Activated naive CD4-positive, alpha-beta T cell treated with anti-CD3 and anti-CD28 coated beads, Interleukin-2, amount 50 U/mL, for 72 hours (primary cell): ENCODE results near the gene UVRAG. TPM values are rescaled to one million over a fixed set of nuclear protein-coding genes. Genes with fewer than 3 reads are reported as not detected.

ENCODE experiments used
- ATAC-seq, 2 donors: fragments of 150-1000 bp; cut with Tn5 transposase; 2 replicates each; pipeline ENCODE4 v1.10.0; 2021; ENCODE audit warnings: mild to moderate bottlenecking in 2 of 2, moderate library complexity in 2 of 2
- DNase-seq, 2 donors: peaks; one replicate each; pipeline ENCODE4 v3.0.0; 2021 to 2022; ENCODE audit warnings: low spot score in 2 of 2
- H3K27ac Mint-ChIP-seq, 2 donors: one replicate each; pipeline ENCODE4 v1.8.0; 2022; ENCODE audit warnings: mild to moderate bottlenecking in 2 of 2, mixed read lengths in 2 of 2
- H3K36me3 Mint-ChIP-seq, 2 donors: one replicate each; pipeline ENCODE4 v1.8.0; 2022; ENCODE audit warnings: mixed read lengths in 2 of 2
- H3K9me3 Mint-ChIP-seq, 2 donors: one replicate each; pipeline ENCODE4 v1.8.0; 2022; ENCODE audit warnings: mixed read lengths in 2 of 2
- total RNA-seq, 2 donors: library from RNA; stranded (reverse); gene quantifications; one replicate each; pipeline ENCODE4 v1.2.3, GENCODE V29; 2022

UVRAG gene
- total RNA-seq, 2 donors from 2014 or later: 19.9 to 22.4 TPM

DNA sequence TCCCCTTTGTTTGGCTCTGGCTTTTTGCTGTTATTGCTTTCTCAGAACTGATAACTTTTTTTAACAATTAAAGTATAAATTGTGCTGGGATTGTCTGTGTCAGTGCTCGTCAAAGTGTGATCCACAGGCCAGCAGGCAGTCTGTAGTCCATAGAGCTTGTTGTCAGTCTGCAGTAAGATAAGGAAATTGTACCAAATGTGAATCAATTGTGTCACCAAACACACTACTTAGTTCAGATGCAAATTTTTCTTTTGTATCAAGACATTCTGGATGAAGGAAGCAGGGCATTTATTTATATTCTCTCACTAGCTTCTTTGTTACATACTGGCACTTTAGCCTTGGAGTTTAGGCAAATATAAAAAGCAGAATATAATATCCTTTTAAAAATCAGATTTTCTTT, 270.3 kb downstream of the UVRAG start:
- DNase-seq (no peak), ATAC-seq (no peak)
- peaks cover 4 to 9% of the 10 kb centered on the region in 2 donors for H3K9me3 Mint-ChIP-seq
- no peak overlapping the region for H3K27ac Mint-ChIP-seq
- peaks cover 10 to 14% of the 10 kb centered on the region in 2 donors for H3K36me3 Mint-ChIP-seq

DNA sequence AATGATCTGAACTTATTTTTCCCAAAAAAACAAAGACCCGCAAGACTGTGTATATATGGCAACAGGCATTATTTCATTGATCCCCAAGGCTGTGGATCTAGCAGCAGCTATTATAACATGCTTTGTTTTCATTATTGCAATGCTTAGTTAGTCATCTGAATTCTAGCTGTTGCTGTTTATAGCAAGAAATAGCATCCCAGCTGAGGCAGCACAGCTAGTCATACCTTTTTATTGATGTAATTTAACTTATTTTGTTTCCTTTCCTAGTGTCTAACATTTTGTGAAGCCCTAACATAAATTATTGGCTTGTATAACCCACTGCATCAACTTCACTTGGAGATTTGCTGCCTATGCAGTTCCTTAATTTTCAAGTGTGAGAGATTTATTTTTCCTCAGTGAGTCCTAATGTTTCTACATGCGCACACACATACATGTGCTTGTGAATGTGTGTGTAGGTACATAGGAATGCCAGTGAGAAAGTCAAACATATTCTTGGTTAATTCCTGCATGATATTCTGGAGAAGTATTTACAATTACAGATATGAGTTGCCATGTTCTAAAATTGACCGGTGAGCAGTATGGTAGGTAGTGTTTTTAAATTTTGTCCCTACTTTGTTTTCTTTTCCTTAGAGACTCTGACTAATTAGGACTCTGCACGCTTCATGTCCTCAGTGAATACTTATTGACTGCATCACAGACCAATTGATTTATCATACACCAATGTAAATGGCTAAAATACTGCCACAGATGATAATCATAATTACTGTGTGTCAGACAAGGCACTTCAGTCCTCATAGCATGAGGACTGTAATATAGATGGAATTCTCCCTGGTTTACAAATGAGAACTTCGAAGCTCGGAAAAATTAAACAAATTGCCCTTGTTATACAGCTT, 272.0 kb downstream of the UVRAG start:
- ATAC-seq (no peak), DNase-seq (no peak)
- Mint-ChIP-seq H3K36me3 (peaks cover 19 to 30% of the 10 kb centered on the region in 2 donors), H3K9me3 (peaks cover 8 to 10% of the 10 kb centered on the region in 2 donors), H3K27ac (no peak overlapping the region)

DNA sequence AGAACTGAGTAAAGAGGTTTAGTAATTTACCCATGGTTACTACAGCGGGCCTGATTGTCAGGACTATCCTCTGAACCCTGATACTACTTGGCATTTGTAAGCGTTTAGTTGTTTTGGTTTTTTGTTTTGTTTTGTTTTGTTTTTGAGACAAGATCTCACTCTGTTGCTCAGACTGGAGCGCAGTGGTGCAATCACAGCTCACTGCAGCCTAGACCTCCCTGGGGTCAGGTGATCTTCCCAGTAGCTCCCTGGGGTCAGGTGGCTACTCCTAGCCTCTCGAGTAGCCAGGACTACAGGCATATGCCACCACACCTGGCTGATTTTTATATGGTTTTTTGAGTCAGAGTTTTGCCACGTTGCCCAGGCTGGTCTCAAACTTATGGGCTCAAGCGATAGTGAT, 272.7 kb downstream of the UVRAG start:
- DNase-seq (no peak), ATAC-seq (no peak)
- no peak overlapping the region for H3K27ac Mint-ChIP-seq
- peaks cover 8 to 10% of the 10 kb centered on the region in 2 donors for H3K9me3 Mint-ChIP-seq
- H3K36me3 Mint-ChIP-seq: peaks cover 19 to 32% of the 10 kb centered on the region in 2 donors

DNA sequence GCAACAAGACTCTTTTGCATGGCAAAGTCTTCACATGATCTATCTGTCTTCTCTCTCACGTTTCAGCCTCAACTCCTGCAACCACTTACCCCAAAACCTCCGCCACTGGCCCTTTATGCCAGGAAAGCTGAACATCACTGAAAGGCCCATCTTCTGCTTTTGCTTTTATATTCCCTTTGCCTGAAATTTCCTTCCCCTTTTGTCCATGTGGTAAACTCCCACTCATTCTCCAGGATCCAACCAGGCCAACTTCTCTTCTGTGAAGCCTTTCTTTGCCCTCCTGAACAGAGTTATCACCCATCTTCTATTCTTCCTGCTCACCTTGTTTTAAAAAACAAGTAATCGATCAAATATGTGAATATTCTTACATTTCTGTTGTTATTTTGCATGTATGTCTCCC, 273.5 kb downstream of the UVRAG start:
- peaks cover 8 to 10% of the 10 kb centered on the region in 2 donors for H3K9me3 Mint-ChIP-seq

DNA sequence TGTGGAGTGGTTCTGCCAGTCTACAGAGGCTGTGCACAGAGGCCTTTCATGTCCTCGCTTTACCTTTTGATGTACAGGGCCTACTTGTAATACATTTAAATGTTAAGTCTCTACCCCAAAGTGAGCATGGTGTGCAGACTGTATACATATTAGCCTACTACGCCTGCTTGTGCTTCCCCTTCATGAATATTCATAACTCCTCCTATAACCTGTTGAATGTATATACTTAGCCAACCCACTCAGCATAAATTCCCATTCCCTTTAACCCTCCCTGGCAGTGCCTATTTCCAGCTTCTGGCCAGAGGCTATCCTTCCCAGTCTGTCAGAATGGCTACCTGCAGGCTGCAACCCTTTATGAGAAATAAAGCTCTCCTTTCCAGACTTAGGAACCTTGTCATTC, 275.2 kb downstream of the UVRAG start:
- Mint-ChIP-seq H3K27ac (no peak overlapping the region), H3K9me3 (peaks cover 8 to 10% of the 10 kb centered on the region in 2 donors)
- no peak for DNase-seq

More for the DNA sequence above, 273.5 kb downstream of the UVRAG start:
- ATAC-seq: no peak
- H3K27ac Mint-ChIP-seq: no peak overlapping the region
- H3K36me3 Mint-ChIP-seq: peaks cover 19 to 32% of the 10 kb centered on the region in 2 donors
- DNase-seq: no peak

DNA sequence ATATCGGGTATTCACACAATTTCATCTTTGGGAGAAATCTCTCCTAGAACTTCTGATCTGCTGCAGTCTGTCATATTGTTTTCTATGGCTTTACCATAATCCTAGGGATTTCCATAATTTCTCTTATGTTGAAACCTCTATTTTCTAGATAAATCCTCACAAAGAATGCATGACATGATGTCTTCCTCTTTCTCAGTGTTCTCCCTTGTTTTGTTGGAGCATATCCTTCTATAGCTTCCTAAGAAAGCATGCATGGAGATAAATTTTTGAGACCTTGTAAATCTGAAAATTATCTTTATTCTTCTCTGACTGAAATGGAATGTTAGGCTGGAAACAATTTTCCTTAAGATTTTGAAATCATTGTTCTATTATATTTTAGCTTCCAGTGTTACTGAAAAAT, 275.8 kb downstream of the UVRAG start:
- DNase-seq: no peak
- Mint-ChIP-seq H3K36me3 (peaks cover 19 to 32% of the 10 kb centered on the region in 2 donors), H3K9me3 (peaks cover 8 to 10% of the 10 kb centered on the region in 2 donors), H3K27ac (no peak overlapping the region)
- ATAC-seq: no peak

More for the DNA sequence above, 275.2 kb downstream of the UVRAG start:
- no peak for ATAC-seq
- peaks cover 19 to 32% of the 10 kb centered on the region in 2 donors for H3K36me3 Mint-ChIP-seq

DNA sequence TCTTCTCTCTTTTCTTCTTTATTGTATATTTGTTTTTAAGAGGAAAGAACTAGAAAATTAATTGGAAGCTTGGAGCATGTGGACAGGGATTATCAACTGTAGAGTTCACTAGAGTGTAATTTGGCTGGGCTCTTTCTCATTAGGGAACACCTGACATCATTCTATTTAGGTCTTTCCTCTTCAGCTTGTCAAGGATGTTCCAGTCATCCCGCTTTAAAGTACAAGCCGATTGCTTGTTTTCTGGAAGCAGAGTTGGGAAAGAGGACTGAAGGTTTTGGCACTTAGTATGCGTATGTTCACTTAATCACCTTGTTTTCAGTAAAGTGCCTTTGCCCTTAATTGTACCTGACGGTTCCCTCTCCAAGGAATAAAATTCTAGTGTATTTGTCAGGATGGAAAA, 279.7 kb downstream of the UVRAG start:
- ATAC-seq: no peak
- DNase-seq: no peak
- H3K36me3 Mint-ChIP-seq: peaks cover 11 to 24% of the 10 kb centered on the region in 2 donors
- peaks cover 4 to 6% of the 10 kb centered on the region in 2 donors for H3K9me3 Mint-ChIP-seq
- H3K27ac Mint-ChIP-seq: no peak overlapping the region

DNA sequence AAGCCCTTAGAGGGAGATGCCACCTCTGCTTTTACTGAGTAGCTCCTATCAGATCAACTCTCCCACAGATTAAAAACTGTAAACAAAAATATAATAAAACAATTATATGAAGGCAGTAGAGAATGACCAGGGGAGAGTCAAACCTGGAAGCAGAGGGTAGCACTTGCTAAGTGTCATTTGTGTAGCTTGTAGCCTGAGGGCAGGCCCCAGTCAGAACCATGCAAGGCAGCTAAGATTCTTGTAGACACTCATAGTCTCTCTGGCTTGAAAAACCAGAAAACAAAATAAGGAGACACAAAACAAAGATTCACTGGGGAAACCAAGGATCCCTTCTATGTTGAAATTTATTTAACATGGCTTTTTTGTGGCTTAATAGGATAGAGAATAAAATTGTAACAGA, 280.9 kb downstream of the UVRAG start:
- peaks cover 3 to 12% of the 10 kb centered on the region in 2 donors for H3K36me3 Mint-ChIP-seq
- no peak overlapping the region for H3K27ac Mint-ChIP-seq
- peaks cover 0 to 4% of the 10 kb centered on the region in 2 donors for H3K9me3 Mint-ChIP-seq
- DNase-seq (no peak), ATAC-seq (no peak)

DNA sequence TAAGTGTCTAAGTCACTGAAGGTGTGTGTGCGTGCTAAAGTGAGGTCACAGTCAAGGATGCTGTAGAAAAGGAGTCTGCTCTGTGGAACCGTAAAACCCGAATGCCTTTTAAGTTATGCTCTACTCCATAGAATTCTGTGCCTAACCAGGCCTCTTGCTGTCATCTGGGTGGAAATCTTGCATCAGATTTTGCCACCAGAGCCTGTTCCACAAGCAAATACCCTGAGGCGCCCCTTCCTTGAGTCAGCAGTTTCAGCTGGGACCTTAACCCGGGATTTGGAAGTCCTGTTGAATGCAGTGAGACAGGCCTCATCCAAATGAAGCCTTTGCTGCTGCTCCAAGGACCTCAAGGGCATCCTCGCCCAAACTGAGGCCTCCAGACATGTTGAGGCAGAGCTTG, 281.5 kb downstream of the UVRAG start:
- peaks cover 0 to 5% of the 10 kb centered on the region in 2 donors for H3K36me3 Mint-ChIP-seq
- H3K27ac Mint-ChIP-seq: no peak overlapping the region
- DNase-seq: no peak
- no peak for ATAC-seq
- H3K9me3 Mint-ChIP-seq: peaks cover 0 to under 1% of the 10 kb centered on the region in 2 donors

DNA sequence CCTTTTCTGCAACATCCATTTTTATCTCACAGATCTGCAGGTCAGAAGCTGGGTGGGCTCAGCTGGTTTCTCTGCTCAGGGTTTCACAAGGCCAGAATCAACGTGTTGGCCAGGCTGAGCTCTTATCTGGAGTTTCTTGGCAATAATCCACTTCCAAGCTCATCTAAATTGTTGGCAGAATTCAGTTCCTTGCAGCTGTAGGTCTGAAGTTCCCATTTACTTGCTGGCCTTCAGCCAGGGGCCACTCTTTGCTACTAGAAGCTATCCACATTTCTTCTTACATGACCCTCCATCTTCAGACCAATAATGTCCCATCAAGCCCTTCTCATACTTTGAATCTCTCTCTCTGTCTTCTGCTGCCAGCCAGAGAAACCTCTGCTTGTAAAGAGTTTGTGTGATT, 287.8 kb downstream of the UVRAG start:
- Mint-ChIP-seq H3K27ac (no peak overlapping the region), H3K36me3 (no peaks in the 10 kb centered on the region), H3K9me3 (no peaks in the 10 kb centered on the region)
- no peak for ATAC-seq
- DNase-seq: no peak

DNA sequence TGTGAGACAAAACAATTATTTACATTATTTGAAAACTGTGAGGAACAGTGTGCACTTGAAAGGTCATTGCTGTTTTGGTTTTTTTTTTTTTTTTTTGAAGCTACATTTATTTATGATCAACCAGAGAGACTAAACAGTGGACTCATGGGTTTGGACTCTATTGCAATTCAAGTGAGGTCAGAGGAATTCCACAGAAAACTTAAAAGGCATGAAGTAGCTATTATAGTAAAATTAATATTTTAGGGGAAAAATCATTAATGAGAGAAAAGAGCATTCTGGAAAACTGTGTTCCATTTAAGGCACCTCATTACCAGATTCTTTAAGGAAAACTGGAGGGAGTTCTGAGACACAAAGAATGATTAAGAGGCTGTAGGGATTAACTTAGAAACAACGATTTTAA, 288.4 kb downstream of the UVRAG start:
- no peaks in the 10 kb centered on the region for H3K9me3 Mint-ChIP-seq
- no peaks in the 10 kb centered on the region for H3K36me3 Mint-ChIP-seq
- no peak overlapping the region for H3K27ac Mint-ChIP-seq
- ATAC-seq: no peak
- no peak for DNase-seq

DNA sequence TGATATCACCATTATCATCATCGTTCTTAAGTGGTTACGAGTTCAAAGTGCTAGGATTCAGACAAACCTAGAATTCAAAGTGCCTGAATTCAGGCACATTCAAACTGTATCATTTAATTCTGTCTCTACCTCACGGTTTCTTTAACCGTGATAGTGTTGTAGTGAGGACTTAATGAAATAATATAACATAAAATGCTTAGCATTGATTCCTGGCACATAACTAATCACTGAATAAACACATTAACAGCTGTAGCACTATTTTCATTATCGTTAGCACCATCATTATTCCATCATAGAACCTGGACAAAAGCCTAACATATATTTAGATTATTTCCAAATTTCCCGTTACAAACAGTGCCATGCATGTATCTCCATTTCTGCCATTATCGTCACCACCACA, 289.3 kb downstream of the UVRAG start:
- no peak for DNase-seq
- H3K27ac Mint-ChIP-seq: no peak overlapping the region

DNA sequence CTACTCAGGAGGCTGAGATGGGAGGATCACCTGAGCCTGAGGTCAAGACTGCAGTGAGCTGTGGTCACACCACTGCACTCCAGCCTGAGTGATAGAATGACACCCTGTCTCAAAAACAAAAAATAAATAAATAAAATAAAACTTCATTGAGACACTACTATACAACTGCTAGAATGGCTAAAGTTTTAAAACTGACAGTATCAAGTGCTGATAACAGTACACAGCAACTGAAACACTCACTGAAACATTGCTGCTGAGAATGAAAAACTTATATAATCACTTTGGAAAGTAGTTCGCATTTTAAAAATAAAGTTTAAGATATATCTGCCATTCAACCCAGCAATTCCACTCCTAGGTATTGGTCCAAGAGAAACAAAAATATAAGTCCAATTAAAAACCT, 290.6 kb downstream of the UVRAG start:
- Mint-ChIP-seq H3K9me3 (no peaks in the 10 kb centered on the region), H3K36me3 (no peaks in the 10 kb centered on the region), H3K27ac (no peak overlapping the region)
- ATAC-seq (no peak), DNase-seq (no peak)

More for the DNA sequence above, 289.3 kb downstream of the UVRAG start:
- H3K36me3 Mint-ChIP-seq: no peaks in the 10 kb centered on the region
- no peak for ATAC-seq
- H3K9me3 Mint-ChIP-seq: no peaks in the 10 kb centered on the region

DNA sequence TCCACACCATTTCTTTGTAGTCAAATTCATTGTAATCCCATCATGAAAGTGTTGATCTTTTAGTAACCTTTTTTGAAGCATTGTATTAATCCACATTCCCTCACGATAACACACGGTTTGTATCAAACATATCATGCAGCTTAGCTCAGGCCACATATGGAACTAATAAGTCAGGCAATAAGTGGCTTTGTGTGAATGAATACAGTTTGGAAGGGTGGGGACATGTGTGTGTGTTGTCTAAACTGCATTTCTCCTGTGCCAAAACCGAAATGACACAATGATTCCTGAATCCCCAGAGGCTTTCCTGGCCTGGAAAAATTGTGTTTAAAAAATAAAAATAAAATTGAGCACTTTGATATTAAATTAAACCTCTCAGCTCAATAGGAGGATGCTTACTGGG, 293.0 kb downstream of the UVRAG start:
- H3K27ac Mint-ChIP-seq: no peak overlapping the region
- H3K36me3 Mint-ChIP-seq: no peaks in the 10 kb centered on the region
- H3K9me3 Mint-ChIP-seq: no peaks in the 10 kb centered on the region
- DNase-seq (no peak), ATAC-seq (no peak)

DNA sequence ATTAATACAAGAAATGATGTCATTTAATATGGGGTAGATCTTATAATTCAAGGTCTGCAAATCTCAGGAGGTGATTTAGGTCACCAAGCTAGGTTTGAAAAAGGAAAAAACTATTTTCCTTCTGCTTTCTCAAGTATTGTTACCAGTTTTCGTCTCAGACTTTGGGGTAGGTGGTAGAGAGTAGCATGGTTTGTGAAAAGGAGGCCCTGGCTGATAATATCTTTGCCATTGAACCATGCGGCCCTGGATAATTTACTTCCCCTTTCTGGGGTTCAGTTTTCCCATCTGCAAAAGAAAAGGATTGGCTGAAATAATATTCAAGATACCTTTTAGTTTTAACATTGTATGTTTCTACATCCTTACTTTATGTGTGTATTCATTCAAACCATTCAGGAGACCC, 299.2 kb downstream of the UVRAG start:
- no peaks in the 10 kb centered on the region for H3K9me3 Mint-ChIP-seq
- DNase-seq: no peak
- no peak for ATAC-seq
- H3K36me3 Mint-ChIP-seq: peaks cover 0 to 4% of the 10 kb centered on the region in 2 donors
- no peak overlapping the region for H3K27ac Mint-ChIP-seq

DNA sequence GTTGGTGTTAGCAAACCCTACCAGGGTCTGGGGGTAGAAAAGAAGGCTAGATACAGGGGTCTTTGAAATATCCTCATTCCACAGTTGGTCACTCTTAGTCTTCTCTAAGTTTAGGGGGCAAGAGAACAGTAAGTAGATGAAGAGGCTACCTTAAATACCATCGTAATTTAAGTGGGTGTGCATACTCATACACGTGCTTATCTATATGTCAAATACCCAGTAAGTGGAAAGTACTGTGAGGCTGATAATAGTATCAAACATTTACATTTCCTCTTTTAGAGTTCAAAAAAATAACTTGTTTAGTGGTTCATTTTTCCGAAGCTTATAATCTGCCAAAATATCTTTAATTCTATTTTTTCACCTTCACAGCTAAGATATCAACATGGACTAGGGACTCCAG, 300.5 kb downstream of the UVRAG start:
- no peak for DNase-seq
- Mint-ChIP-seq H3K27ac (no peak overlapping the region), H3K9me3 (no peaks in the 10 kb centered on the region), H3K36me3 (peaks cover 0 to 4% of the 10 kb centered on the region in 2 donors)
- ATAC-seq: no peak

DNA sequence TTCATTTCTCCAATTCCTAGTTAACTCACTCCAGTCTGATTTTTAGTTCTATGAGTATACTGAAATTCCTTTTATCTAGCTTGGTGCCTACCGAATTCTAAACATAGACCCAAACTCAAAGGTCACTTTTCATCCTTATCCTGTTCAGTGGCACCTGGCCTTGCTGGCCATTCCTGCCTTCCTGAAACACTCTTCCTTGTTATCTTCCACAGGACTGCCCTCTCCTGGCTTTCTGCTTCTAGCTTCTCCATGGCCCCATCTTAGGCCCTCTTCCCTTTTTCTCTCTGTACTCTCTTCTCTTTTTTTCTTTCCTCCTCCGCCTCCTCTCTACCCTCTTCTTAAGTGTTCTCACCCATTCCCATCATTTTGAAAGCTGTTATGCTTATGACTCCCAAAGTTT, 304.0 kb downstream of the UVRAG start:
- H3K9me3 Mint-ChIP-seq: no peaks in the 10 kb centered on the region
- ATAC-seq (no peak), DNase-seq (no peak)
- H3K27ac Mint-ChIP-seq: no peak overlapping the region
- H3K36me3 Mint-ChIP-seq: peaks cover 0 to 4% of the 10 kb centered on the region in 2 donors

DNA sequence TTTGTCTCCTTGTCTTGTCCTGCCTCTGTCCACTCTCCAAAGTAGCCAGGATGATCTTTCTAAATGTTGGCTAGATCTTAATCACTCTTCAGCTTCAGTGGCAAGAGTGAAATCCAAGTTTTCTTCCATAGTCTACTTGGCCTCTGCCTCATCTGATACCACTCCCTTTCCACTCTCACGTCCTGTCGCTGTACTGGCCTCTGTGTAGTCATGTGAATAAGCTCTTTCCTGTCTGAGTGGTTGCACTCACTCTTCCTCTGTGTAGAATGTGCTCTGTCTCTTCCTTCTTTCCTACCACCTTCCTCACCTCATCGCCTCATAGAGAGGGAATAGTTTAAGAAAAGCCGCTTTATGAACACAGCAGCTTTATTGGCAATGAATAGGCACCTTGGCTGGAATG, 304.8 kb downstream of the UVRAG start:
- H3K27ac Mint-ChIP-seq: no peak overlapping the region
- no peak for DNase-seq
- no peaks in the 10 kb centered on the region for H3K9me3 Mint-ChIP-seq
- ATAC-seq: no peak
- peaks cover 0 to 4% of the 10 kb centered on the region in 2 donors for H3K36me3 Mint-ChIP-seq
